ENCODE measurements around the gene PBX4. TPM values are rescaled to one million over a fixed set of nuclear protein-coding genes. Genes with fewer than 3 reads are reported as not detected.

PBX4 gene
- total and polyA plus RNA-seq, 2 donors (not counting 3 experiments of a cell fraction or from before 2014, with no cell fraction given) = not detected

DNA sequence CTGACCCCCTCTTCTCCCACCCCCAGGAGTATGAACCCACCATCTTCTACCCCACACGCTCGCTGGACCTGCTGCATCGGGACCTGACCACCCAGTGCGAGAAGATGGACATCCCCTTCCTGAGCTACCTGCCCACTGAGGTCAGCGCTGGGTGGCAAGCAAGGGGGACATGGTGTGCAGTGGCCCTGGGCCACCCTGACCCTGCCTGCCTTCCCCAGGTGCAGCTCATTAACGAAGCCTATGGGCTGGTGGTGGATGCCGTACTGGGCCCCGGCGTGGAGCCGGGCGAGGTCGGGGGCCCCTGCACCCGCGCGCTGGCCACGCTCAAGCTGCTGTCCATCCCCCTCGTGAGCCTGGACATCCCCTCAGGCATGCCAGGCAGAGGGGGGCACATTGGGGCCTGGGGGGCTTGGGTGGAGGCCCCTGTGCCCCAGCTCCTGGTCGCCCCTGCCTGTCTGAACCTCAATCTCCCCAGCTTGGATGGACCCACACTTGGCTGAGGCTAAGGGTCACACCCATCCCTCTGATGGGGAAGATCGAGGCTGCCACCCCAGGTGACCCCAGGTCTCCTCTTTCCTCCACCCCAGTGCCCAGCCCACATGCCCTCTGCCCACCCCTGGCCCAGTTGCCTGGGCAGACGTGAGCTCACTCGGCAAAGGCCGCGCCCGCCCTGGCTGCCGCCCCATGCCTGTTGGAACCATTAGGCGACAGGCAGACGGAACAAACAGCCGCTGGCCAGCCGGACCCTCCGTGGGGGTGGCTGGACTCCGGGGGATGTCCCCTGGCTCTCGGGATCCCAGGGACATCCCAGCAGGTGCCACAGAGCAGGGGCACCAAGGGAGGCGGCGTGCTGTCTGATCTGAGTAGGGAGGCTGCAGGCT lies 82.9 kb downstream of the PBX4 start:
- Histone ChIP-seq H3K4me2 (ENCODE audit: insufficient read depth, low read length) (no peak overlapping the region), H3K9me3 (replicated peaks; ENCODE audit: control insufficient read depth, insufficient read depth, low read length) (no peaks in the 10 kb centered on the region), H3K27me3 (ENCODE audit: control insufficient read depth in 2 of 2, insufficient read depth in 2 of 2, low read length in 2 of 2) (peaks cover 22 to 25% of the 10 kb centered on the region in 2 experiments), H3K36me3 (ENCODE audit: control insufficient read depth in 2 of 2, extremely low read depth in 1 of 2, insufficient read depth in 2 of 2, low read length in 2 of 2) (no peaks in the 10 kb centered on the region), H3K79me2 (ENCODE audit: control insufficient read depth, insufficient read depth, low read length) (no peaks in the 10 kb centered on the region), H4K20me1 (replicated peaks; ENCODE audit: control insufficient read depth, extremely low read depth, insufficient read depth, low read length) (no peaks in the 10 kb centered on the region), H3K9ac (replicated peaks; ENCODE audit: extremely low read depth, insufficient read depth, low read length) (no peak overlapping the region), H2AFZ (ENCODE audit: low read depth, low read length) (no peak overlapping the region), H3K4me1 (ENCODE audit: control insufficient read depth, extremely low read depth, insufficient read depth, low read length) (no peaks in the 10 kb centered on the region), H3K9me1 (replicated peaks; ENCODE audit: control insufficient read depth, extremely low read depth, insufficient read depth, low read length) (no peaks in the 10 kb centered on the region), H3K27ac (ENCODE audit: insufficient read depth, low read depth, low read length) (no peak overlapping the region), H3K4me3 (replicated peaks in 1 of 3; ENCODE audit: insufficient read depth in 1 of 3, low read depth in 1 of 3, low read length in 3 of 3) (no peak overlapping the region)
- CTCF ChIA-PET = interaction anchor here (1.0 to 1.4 kb wide), 3 partner anchors 17 to 87 kb away, joined by 3 to 5 read pairs (median 3); no protein-coding TSS in a partner anchor
- dilution Hi-C loops (cut with MboI; ENCODE audit: extremely low pct_ligation_motif_present, low sequenced_read_pairs) (no loop called here), intact Hi-C loops (cut with micrococcal nuclease) (no loop called here)
- no TSS peak for BruUV-seq (replicated peaks)
- no peak for FAIRE-seq
- POLR2A ChIA-PET = no interaction called here
- no peak for DNase-seq (ENCODE audit: low read depth, low spot score)
- TF ChIP-seq FOS (IDR thresholded peaks at IDR 0.05; ENCODE audit: borderline replicate concordance, insufficient read depth, low read length) (no peak), JUN (IDR thresholded peaks at IDR 0.05; ENCODE audit: borderline replicate concordance, insufficient read depth, insufficient read length, low read depth) (no peak), GATA2 (IDR thresholded peaks at IDR 0.05; ENCODE audit: insufficient read depth, insufficient read length, low read depth, low read length) (no peak), POLR2A (IDR thresholded peaks at IDR 0.05; ENCODE audit: low read depth, low read length) (no peak), POLR2AphosphoS5 (IDR thresholded peaks at IDR 0.05; ENCODE audit: insufficient read depth, low read depth, low read length) (no peak), MAX (IDR thresholded peaks at IDR 0.05; ENCODE audit: insufficient read depth, insufficient read length) (no peak)
